HEK293 (cell line): ENCODE results near the gene OBSL1.

Source experiments
- CTCF ChIA-PET: fragments of 350-600 bp; formaldehyde crosslinking; extraction: SDS; loops from one replicate; lab custom pipeline; 2021; ENCODE audit warnings: antibody characterized with exemption; lab: Yijun Ruan, JAX
- POLR2A ChIA-PET: fragments of 300-600 bp; formaldehyde crosslinking; extraction: SDS; loops from one replicate; lab custom pipeline; 2020; ENCODE audit warnings: antibody characterized with exemption, inconsistent platforms; lab: Yijun Ruan, JAX
- H3K27ac ChIP-seq: fragments of 200-500 bp; sonication (Bioruptor generic); 2 replicates; pipeline ENCODE4 v1.5.1; 2014; ENCODE audit warnings: low read depth, low read length, control low read depth, inconsistent platforms; ENCODE audit errors: extremely low read depth
- H3K36me3 ChIP-seq, 2 experiments: fragments of 200-500 bp in 1 of 2; sonication (Bioruptor generic) in 1 of 2; 1 replicate in 1 of 2; 2 replicates in 1 of 2; pipeline ENCODE4 v1.5.1; 2014 to 2017; ENCODE audit warnings: inconsistent platforms in 2 of 2, low read length in 2 of 2; ENCODE audit not compliant: control insufficient read depth in 2 of 2, insufficient read depth in 1 of 2
- H3K4me1 ChIP-seq: fragments of 200-500 bp; sonication (Bioruptor generic); 2 replicates; pipeline ENCODE4 v1.5.1; 2014; ENCODE audit warnings: mild to moderate bottlenecking, low read length, inconsistent platforms; ENCODE audit not compliant: control insufficient read depth, insufficient read depth
- H3K4me3 ChIP-seq: 2 replicates; pipeline ENCODE4 v1.5.1; 2011; ENCODE audit warnings: low read depth, mild to moderate bottlenecking, control low read depth, low read length, moderate library complexity
- H3K9me3 ChIP-seq: fragments of 200-500 bp; sonication (Bioruptor generic); 2 replicates; pipeline ENCODE4 v1.5.1; 2014; ENCODE audit warnings: low read depth, low read length, inconsistent platforms; ENCODE audit not compliant: control insufficient read depth, insufficient read depth
- BCL11B ChIP-seq: fragments of 450-650 bp; formaldehyde crosslinking; IDR thresholded peaks from 2 replicates; pipeline ENCODE4 v1.5.1; 2016; ENCODE audit warnings: low read depth, missing biosample characterization, missing genetic modification characterization
- HIC1 ChIP-seq: fragments of 450-650 bp; formaldehyde crosslinking; IDR thresholded peaks from 2 replicates; pipeline ENCODE4 v1.5.1; 2016; ENCODE audit warnings: missing biosample characterization, missing genetic modification characterization
- MEIS1 ChIP-seq: sonication (generic); formaldehyde crosslinking; IDR thresholded peaks from 2 replicates; pipeline ENCODE4 v1.8.1; 2022; ENCODE audit warnings: missing genetic modification reagents, mild to moderate bottlenecking, borderline replicate concordance
- PRDM1 ChIP-seq: fragments of 450-650 bp; formaldehyde crosslinking; IDR thresholded peaks from 2 replicates; pipeline ENCODE4; 2016; ENCODE audit warnings: missing biosample characterization, missing genetic modification characterization
- SCRT2 ChIP-seq: fragments of 450-650 bp; formaldehyde crosslinking; IDR thresholded peaks from 2 replicates; pipeline ENCODE4 v1.5.1; 2016; ENCODE audit warnings: missing biosample characterization, missing genetic modification characterization
- TCF7L2 ChIP-seq: IDR thresholded peaks from 2 replicates; pipeline ENCODE4 v1.6.1; 2011; ENCODE audit warnings: low read depth, mild to moderate bottlenecking, inconsistent platforms, low read length, moderate library complexity, borderline replicate concordance
- WT1 ChIP-seq: fragments of 450-650 bp; formaldehyde crosslinking; IDR thresholded peaks from 2 replicates; pipeline ENCODE4 v1.5.1; 2016; ENCODE audit warnings: missing biosample characterization, missing genetic modification characterization
- ZFHX2 ChIP-seq: fragments of 450-650 bp; formaldehyde crosslinking; conservative IDR thresholded peaks from 2 replicates; pipeline ENCODE4 v1.5.1; 2016; ENCODE audit warnings: missing biosample characterization, missing genetic modification characterization
- ZNF140 ChIP-seq: fragments of 450-650 bp; formaldehyde crosslinking; IDR thresholded peaks from 2 replicates; pipeline ENCODE4 v1.5.1; 2016; ENCODE audit warnings: missing biosample characterization, missing genetic modification characterization
- ZNF155 ChIP-seq: fragments of 450-650 bp; formaldehyde crosslinking; IDR thresholded peaks from 2 replicates; pipeline ENCODE4 v1.5.1; 2016; ENCODE audit warnings: missing biosample characterization, missing genetic modification characterization
- ZNF18 ChIP-seq: fragments of 450-650 bp; formaldehyde crosslinking; IDR thresholded peaks from 2 replicates; pipeline ENCODE4 v1.5.1; 2016; ENCODE audit warnings: missing biosample characterization, missing genetic modification characterization
- ZNF214 ChIP-seq: fragments of 450-650 bp; formaldehyde crosslinking; IDR thresholded peaks from 2 replicates; pipeline ENCODE4 v1.5.1; 2017; ENCODE audit warnings: missing biosample characterization, mild to moderate bottlenecking, missing genetic modification characterization, borderline replicate concordance
- ZNF248 ChIP-seq: fragments of 450-650 bp; formaldehyde crosslinking; IDR thresholded peaks from 2 replicates; pipeline ENCODE4 v1.5.1; 2017; ENCODE audit warnings: missing biosample characterization, missing genetic modification characterization
- ZNF335 ChIP-seq: fragments of 450-650 bp; formaldehyde crosslinking; conservative IDR thresholded peaks from 2 replicates; pipeline ENCODE4 v1.5.1; 2016; ENCODE audit warnings: missing biosample characterization, missing genetic modification characterization
- ZNF394 ChIP-seq: fragments of 450-650 bp; formaldehyde crosslinking; IDR thresholded peaks from 2 replicates; pipeline ENCODE4 v1.5.1; 2016; ENCODE audit warnings: missing biosample characterization, missing genetic modification characterization, mild to moderate bottlenecking, moderate library complexity, borderline replicate concordance
- ZNF426 ChIP-seq: fragments of 450-650 bp; formaldehyde crosslinking; IDR thresholded peaks from 2 replicates; pipeline ENCODE4 v1.5.1; 2017; ENCODE audit warnings: missing biosample characterization, missing genetic modification characterization, mild to moderate bottlenecking, inconsistent platforms, moderate library complexity
- ZNF473 ChIP-seq: fragments of 450-650 bp; formaldehyde crosslinking; IDR thresholded peaks from 2 replicates; pipeline ENCODE4 v1.5.1; 2017; ENCODE audit warnings: missing biosample characterization, missing genetic modification characterization
- ZNF677 ChIP-seq: fragments of 450-650 bp; IDR thresholded peaks from 2 replicates; pipeline ENCODE4 v1.5.0; 2018; ENCODE audit warnings: missing biosample characterization, mild to moderate bottlenecking, missing genetic modification characterization, moderate library complexity
- ZNF777 ChIP-seq: fragments of 450-650 bp; formaldehyde crosslinking; IDR thresholded peaks from 2 replicates; pipeline ENCODE4 v1.5.1; 2017; ENCODE audit warnings: missing biosample characterization, missing genetic modification characterization, borderline replicate concordance

OBSL1 gene

GRCh38 chr2:219523031-219523671 lies 48.2 kb downstream of the OBSL1 start:
- Histone ChIP-seq H3K27ac (no peak overlapping the region), H3K36me3 (no peaks in the 10 kb centered on the region), H3K4me1 (peaks cover 7% of the 10 kb centered on the region), H3K9me3 (no peaks in the 10 kb centered on the region), H3K4me3 (no peak overlapping the region)
- CTCF ChIA-PET: interaction anchor here (0.5 to 9.7 kb wide), 12 partner anchors 10 to 163 kb away, joined by 3 to 196 read pairs (median 4); partner anchors contain the start of genes ASIC4 and GMPPA
- TF ChIP-seq ZNF677 (no peak), ZNF248 (tag by site-specific recombination) (no peak)
- POLR2A ChIA-PET: interaction anchor here (0.6 kb wide), 1 partner anchor 14 kb away, joined by 11 read pairs; no protein-coding TSS in a partner anchor

- no peak overlapping the region for H3K27ac ChIP-seq
- H3K9me3 ChIP-seq: no peaks in the 10 kb centered on the region
- no peak for TF ChIP-seq BCL11B (tag by site-specific recombination)
- no peak for TF ChIP-seq ZNF777 (tag by site-specific recombination)
- no peak for TF ChIP-seq MEIS1
- no peak for TF ChIP-seq ZNF335
- TF ChIP-seq TCF7L2: peak; percentile 60; the same call in 1 of the 2 replicates
- TF ChIP-seq ZNF426 (tag by site-specific recombination): no peak
- TF ChIP-seq ZNF214 (tag by site-specific recombination): no peak
- TF ChIP-seq ZFHX2 (tag by site-specific recombination): 0 out of 2 replicates have a peak, but pooled peaks have one; percentile 9
- TF ChIP-seq SCRT2: no peak
- TF ChIP-seq ZNF394 (tag by site-specific recombination): no peak
- TF ChIP-seq HIC1 (tag by site-specific recombination): no peak
- TF ChIP-seq ZNF18: no peak
- TF ChIP-seq ZNF155: no peak
- no peak for TF ChIP-seq WT1 (tag by site-specific recombination)
- no peak for TF ChIP-seq PRDM1
- no peak for TF ChIP-seq ZNF473 (tag by site-specific recombination)
- no peak for TF ChIP-seq ZNF248 (tag by site-specific recombination)
- no peak for TF ChIP-seq ZNF140 (tag by site-specific recombination)
- CTCF ChIA-PET: interaction anchor here (0.6 to 9.7 kb wide), 15 partner anchors 7 to 245 kb away, joined by 3 to 196 read pairs (median 16); partner anchors contain the start of genes ASIC4 and GMPPA
- POLR2A ChIA-PET: interaction anchor here (0.7 to 1.8 kb wide), 3 partner anchors 12 to 34 kb away, joined by 3 to 8 read pairs (median 3); no protein-coding TSS in a partner anchor
- H3K36me3 ChIP-seq: no peaks in the 10 kb centered on the region
- no peak overlapping the region for H3K4me3 ChIP-seq
- peaks cover 7% of the 10 kb centered on the region for H3K4me1 ChIP-seq
These were observed 49.0 kb downstream of the OBSL1 start for GRCh38 chr2:219522111-219523030.
